ENCODE measurements around the gene ANKRD34C.

DNA sequence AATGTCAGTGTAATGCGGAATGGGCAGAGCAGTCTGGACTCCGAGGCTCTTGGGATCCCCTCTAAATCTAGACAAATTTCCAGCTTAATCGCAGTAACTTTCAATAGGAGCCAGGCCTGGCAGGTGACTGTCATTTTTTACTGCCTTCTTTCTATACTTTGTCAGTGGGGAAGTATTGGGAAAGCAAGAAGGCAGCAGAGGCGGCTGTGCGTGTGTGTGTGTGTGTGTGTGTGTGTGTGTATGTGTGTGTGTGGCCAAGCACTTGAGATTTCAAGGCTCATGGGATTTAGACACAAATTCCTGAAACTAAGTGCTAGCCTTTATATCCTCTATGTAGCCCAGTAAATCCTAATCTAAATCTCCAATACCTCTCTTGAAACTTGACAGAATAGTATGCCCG is 49.3 kb upstream of the ANKRD34C start:
- TF ChIP-seq, protein P1, sequence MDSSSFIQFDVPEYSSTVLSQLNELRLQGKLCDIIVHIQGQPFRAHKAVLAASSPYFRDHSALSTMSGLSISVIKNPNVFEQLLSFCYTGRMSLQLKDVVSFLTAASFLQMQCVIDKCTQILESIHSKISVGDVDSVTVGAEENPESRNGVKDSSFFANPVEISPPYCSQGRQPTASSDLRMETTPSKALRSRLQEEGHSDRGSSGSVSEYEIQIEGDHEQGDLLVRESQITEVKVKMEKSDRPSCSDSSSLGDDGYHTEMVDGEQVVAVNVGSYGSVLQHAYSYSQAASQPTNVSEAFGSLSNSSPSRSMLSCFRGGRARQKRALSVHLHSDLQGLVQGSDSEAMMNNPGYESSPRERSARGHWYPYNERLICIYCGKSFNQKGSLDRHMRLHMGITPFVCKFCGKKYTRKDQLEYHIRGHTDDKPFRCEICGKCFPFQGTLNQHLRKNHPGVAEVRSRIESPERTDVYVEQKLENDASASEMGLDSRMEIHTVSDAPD (CRISPR knock-in tag; IDR thresholded peaks at IDR 0.05), result no peak
- TF ChIP-seq, protein P2, sequence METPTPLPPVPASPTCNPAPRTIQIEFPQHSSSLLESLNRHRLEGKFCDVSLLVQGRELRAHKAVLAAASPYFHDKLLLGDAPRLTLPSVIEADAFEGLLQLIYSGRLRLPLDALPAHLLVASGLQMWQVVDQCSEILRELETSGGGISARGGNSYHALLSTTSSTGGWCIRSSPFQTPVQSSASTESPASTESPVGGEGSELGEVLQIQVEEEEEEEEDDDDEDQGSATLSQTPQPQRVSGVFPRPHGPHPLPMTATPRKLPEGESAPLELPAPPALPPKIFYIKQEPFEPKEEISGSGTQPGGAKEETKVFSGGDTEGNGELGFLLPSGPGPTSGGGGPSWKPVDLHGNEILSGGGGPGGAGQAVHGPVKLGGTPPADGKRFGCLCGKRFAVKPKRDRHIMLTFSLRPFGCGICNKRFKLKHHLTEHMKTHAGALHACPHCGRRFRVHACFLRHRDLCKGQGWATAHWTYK (CRISPR knock-in tag; IDR thresholded peaks at IDR 0.05), result no peak
- TF ChIP-seq STAT5A (IDR thresholded peaks at IDR 0.05; ENCODE audit: borderline replicate concordance, low read length) (no peak), ARID2 (IDR thresholded peaks at IDR 0.05) (no peak), TAF1 (IDR thresholded peaks at IDR 0.05; ENCODE audit: control insufficient read depth, extremely low read depth, insufficient read depth, low read length, severe bottlenecking) (no peak), ZNF263 (CRISPR knock-in tag; IDR thresholded peaks at IDR 0.05; ENCODE audit: borderline replicate concordance) (no peak), ZNF3 (CRISPR knock-in tag; IDR thresholded peaks at IDR 0.05) (no peak), RBM39 (optimal IDR thresholded peaks at IDR 0.05; ENCODE audit: low read depth, low read length) (no peak), ZNF274 (IDR thresholded peaks at IDR 0.05; ENCODE audit: borderline replicate concordance, low read depth, low read length) (no peak)
- TF ChIP-seq, protein P3, sequence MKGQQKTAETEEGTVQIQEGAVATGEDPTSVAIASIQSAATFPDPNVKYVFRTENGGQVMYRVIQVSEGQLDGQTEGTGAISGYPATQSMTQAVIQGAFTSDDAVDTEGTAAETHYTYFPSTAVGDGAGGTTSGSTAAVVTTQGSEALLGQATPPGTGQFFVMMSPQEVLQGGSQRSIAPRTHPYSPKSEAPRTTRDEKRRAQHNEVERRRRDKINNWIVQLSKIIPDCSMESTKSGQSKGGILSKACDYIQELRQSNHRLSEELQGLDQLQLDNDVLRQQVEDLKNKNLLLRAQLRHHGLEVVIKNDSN (CRISPR knock-in tag; IDR thresholded peaks at IDR 0.05), result no peak
- TF ChIP-seq, protein P4, sequence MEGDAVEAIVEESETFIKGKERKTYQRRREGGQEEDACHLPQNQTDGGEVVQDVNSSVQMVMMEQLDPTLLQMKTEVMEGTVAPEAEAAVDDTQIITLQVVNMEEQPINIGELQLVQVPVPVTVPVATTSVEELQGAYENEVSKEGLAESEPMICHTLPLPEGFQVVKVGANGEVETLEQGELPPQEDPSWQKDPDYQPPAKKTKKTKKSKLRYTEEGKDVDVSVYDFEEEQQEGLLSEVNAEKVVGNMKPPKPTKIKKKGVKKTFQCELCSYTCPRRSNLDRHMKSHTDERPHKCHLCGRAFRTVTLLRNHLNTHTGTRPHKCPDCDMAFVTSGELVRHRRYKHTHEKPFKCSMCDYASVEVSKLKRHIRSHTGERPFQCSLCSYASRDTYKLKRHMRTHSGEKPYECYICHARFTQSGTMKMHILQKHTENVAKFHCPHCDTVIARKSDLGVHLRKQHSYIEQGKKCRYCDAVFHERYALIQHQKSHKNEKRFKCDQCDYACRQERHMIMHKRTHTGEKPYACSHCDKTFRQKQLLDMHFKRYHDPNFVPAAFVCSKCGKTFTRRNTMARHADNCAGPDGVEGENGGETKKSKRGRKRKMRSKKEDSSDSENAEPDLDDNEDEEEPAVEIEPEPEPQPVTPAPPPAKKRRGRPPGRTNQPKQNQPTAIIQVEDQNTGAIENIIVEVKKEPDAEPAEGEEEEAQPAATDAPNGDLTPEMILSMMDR (IDR thresholded peaks at IDR 0.05 in 2 of 3, conservative IDR thresholded peaks at IDR 0.05 in 1 of 3; ENCODE audit: insufficient read depth in 2 of 3, low read depth in 1 of 3, low read length in 3 of 3), result no peak

Data from K562 (cell line).